HCEC 1CT (cell line): ENCODE data around the gene TAC4.
A peak's percentile ranks its signal among the peaks of the same experiment; 100 is the strongest.

Experiments
- DNase-seq: peaks from one replicate; pipeline ENCODE4 v3.0.0-alpha.2; 2017

The TAC4 gene

GRCh38 chr17:49848019-49848473, at the start of gene TAC4:
Gene TAC4 (minus strand): TSS chr17:49848069. CDS start chr17:49848017, 52 bp downstream.
- no peak for DNase-seq

- DNase-seq: no peak
Observed at GRCh38 chr17:49896860-49897259, 49.0 kb upstream of the TAC4 start.

GRCh38 chr17:49896222-49896621, 48.4 kb upstream of the TAC4 start:
- no peak for DNase-seq

GRCh38 chr17:49895812-49896211, 47.9 kb upstream of the TAC4 start:
- DNase-seq: no peak

GRCh38 chr17:49894761-49895160, 46.9 kb upstream of the TAC4 start:
- no peak for DNase-seq

GRCh38 chr17:49891694-49892389, 44.0 kb upstream of the TAC4 start:
- no peak for DNase-seq

- DNase-seq: no peak
Observed at GRCh38 chr17:49891271-49891670, 43.4 kb upstream of the TAC4 start.

GRCh38 chr17:49890852-49891251, 43.0 kb upstream of the TAC4 start:
- DNase-seq: no peak

- DNase-seq: no peak
Observed at GRCh38 chr17:49890077-49890821, 42.4 kb upstream of the TAC4 start.

- no peak for DNase-seq
Observed at GRCh38 chr17:49889500-49889899, 41.6 kb upstream of the TAC4 start.

- DNase-seq: no peak
Observed at GRCh38 chr17:49887744-49888360, 40.0 kb upstream of the TAC4 start.

GRCh38 chr17:49887086-49887743, 39.3 kb upstream of the TAC4 start:
- no peak for DNase-seq

- no peak for DNase-seq
Observed at GRCh38 chr17:49886036-49886435, 38.2 kb upstream of the TAC4 start.

GRCh38 chr17:49882434-49882833, 34.6 kb upstream of the TAC4 start:
- no peak for DNase-seq

GRCh38 chr17:49881054-49881402, 33.2 kb upstream of the TAC4 start:
- no peak for DNase-seq

GRCh38 chr17:49880291-49881053, 32.6 kb upstream of the TAC4 start:
- peak; percentile 35 for DNase-seq

- DNase-seq: no peak
Observed at GRCh38 chr17:49878931-49879904, 31.3 kb upstream of the TAC4 start.

- no peak for DNase-seq
Observed at GRCh38 chr17:49875685-49876084, 27.8 kb upstream of the TAC4 start.

GRCh38 chr17:49874911-49875310, 27.0 kb upstream of the TAC4 start:
- no peak for DNase-seq

GRCh38 chr17:49873926-49874325, 26.1 kb upstream of the TAC4 start:
- no peak for DNase-seq

- DNase-seq: no peak
Observed at GRCh38 chr17:49873466-49873865, 25.6 kb upstream of the TAC4 start.
